ENCODE data around the gene TLNRD1.

The TLNRD1 gene

GRCh38 chr15:81026836-81027599 lies 26.3 kb downstream of the TLNRD1 start:
- DNase-seq (ENCODE audit: low read depth, low spot score): no peak

- DNase-seq (ENCODE audit: low read depth, low spot score): no peak
These were observed 28.9 kb downstream of the TLNRD1 start for GRCh38 chr15:81029414-81030300.

DNA sequence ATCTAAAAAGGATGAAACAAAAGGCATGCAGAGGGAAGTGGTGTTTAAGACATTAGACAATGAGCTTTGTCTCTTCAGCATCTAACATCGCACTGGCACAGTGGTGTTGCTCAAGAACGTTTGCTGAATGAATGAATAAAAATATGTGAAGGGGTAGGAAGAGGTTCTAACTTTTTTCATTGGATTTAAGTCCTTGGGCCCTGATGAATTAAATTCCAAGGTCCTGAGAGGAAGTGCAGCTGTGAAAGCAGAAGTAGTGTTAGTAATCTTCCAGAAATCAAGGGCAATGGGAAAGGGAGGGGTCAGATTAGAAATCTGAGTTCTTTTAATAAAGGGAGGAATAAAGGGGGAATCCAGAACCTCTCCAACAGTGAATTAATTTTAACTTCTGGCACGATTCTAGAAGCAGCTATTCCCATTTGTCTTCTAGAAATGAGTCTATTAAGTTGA lies 29.6 kb downstream of the TLNRD1 start:
- no peak for DNase-seq (ENCODE audit: low read depth, low spot score)

GRCh38 chr15:81031203-81031602 lies 30.5 kb downstream of the TLNRD1 start:
- DNase-seq (ENCODE audit: low read depth, low spot score): no peak

- DNase-seq (ENCODE audit: low read depth, low spot score): no peak
These were observed 31.6 kb downstream of the TLNRD1 start for GRCh38 chr15:81032355-81032754.

GRCh38 chr15:81032818-81033217 lies 32.1 kb downstream of the TLNRD1 start:
- no peak for DNase-seq (ENCODE audit: low read depth, low spot score)

DNA sequence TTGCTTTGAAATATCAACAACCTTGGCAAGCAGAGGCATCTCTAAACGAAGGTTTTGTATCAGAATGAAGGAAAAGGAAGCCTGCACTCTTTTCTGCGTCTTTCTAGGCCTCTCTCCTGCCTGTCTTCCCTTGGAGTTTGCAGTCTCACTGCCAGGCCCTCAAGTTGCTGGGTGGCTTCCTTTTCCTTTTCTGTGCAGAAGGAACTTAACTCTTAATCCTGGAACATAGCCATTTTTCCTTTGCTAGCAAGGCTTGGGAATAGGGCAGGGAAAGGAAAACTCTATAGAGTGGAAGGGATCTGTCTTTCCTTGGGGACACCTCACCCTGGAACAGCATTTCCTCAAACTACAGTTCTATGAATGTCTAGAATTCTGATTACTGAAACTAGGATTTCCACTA lies 32.8 kb downstream of the TLNRD1 start:
- DNase-seq (ENCODE audit: low read depth, low spot score): no peak

DNA sequence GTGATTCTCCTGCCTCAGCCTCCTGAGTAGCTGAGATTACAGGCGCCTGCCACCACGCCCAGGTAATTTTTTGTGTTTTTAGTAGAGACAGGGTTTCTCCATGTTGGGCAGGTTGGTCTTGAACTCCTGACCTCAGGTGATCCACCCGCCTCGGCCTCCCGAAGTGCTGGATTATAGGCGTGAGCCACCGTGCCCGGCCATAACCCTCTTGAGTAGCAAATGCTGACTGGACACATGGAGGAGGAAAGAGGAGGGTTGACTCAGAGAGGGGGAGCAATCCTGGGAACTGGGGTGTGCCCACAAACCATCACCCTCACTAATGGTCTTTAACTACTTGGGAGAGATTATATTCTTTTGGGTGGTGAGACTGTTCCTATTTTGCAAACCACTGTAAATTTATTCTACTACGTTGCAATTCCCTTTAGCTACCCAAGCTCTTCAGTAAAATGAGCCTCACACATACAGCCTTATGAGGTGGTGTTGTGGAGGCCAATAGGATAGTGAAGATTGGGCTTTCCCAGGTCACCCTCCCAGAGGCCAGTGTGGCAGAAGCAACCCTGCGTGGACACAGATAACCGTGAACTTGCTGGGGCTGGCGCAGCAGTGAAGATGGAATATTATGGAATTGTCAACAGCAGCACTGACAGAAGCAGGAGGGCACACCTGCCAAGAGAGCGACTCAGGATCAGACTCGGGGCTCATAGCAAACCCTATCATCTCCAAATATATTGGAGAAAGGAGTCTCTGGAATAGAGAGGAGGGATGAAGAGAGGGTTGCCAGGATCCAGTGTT lies 37.4 kb downstream of the TLNRD1 start:
- no peak for DNase-seq (ENCODE audit: low read depth, low spot score)

DNA sequence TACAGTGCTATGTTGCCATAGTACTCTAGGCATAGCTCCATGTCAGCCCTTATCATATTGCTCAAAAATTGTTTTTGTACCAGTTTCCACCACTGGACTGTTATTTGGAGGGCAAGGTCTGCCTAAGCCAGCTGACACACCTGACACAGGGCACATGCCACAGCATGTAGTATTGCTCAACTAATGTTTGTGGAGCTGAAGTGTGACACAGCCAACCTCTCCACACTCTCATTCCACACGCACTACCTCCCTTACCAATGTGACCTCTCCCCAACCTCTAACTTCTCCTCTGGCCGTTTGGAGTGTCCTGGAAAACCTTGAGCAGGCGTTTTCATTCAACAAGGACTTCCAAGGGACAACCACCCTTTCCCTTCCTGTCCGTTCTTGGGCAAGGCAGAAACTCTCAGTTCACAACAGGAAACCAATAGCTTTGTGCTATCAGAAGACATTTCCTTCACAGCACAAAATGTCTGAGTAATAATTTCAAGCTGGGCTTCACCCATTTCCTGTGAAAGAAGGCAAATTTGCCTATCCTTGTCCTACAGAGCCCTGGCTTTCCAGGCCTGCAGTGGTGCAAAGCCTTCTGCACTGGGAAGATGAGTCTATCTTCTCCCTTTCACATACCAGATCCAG lies 38.4 kb downstream of the TLNRD1 start:
- DNase-seq (ENCODE audit: low read depth, low spot score): no peak

- DNase-seq (ENCODE audit: low read depth, low spot score): no peak
These were observed 40.0 kb downstream of the TLNRD1 start for GRCh38 chr15:81040757-81041156.

- DNase-seq (ENCODE audit: low read depth, low spot score): no peak
These were observed 42.7 kb downstream of the TLNRD1 start for GRCh38 chr15:81043281-81043934.

DNA sequence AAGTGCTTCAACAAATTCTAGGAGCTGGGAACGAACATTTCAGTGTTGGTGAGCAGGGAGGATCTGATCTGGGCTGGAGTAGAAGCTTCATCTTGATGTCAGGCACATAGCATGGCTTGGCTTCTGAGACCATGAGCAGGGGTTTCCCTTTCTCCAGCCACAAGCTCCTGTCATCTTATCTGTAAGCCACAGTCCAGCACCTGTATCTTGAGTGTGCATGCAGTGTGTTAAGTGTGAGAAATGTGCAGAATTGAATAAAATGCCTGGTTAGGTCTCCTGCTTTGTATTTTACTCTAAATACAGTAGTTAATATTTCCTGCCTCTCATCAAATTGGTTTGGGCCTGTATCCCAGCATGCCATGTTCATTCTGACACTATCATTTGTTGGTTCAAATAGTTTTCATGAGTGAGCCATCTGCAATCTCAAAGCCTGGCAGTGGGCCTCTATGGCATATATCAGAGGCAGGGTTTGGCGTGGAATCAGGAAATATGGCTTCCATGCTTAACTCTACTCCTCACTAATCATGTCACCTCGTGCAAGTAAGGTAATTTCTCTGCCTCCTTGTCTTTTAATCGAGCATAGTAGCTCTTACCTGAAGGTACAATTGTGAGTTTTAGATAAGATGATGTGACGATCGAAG lies 43.3 kb downstream of the TLNRD1 start:
- DNase-seq (ENCODE audit: low read depth, low spot score): no peak

DNA sequence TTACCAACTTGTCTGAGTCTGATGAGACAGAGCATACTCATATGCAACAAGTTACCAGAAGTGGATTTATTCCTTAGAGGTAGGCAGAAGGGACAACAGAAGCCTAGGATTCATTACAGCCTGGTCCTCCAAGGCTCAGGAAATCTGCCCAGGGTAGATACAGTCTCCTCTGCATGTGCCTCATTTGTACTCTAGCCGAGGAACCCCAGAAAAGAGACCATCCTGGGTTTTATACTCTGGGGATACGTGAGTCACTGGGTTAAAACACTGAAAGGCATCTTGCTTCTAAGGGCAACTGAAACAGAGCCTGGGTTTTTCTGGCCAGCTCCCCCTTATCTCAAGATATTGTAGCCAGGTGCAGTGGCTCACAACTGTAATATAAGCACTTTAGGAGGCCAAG lies 45.6 kb downstream of the TLNRD1 start:
- no peak for DNase-seq (ENCODE audit: low read depth, low spot score)

GRCh38 chr15:81047928-81048327 lies 47.2 kb downstream of the TLNRD1 start:
- no peak for DNase-seq (ENCODE audit: low read depth, low spot score)

DNA sequence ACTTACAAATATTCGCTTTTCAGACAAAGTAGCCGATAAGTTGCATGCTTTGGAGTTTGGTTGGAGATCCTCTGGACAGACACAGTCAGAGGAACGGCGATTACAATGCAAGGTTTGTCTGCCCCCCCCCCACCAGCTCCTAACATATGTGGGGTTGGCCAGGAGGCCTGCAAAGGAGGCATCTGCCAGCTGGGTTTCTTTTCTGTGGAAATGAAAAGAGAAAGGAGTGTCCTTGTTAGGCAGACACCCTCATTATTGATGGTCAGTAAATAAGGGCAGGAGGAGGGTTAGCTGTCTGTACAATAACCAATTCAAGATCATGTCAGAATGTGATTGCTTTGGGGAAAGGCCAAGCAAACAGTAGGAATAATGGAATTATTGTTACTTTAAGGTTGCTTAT lies 49.1 kb downstream of the TLNRD1 start:
- no peak for DNase-seq (ENCODE audit: low read depth, low spot score)

- no peak for DNase-seq (ENCODE audit: low read depth, low spot score)
These were observed 49.5 kb downstream of the TLNRD1 start for GRCh38 chr15:81050259-81050658.

DNA sequence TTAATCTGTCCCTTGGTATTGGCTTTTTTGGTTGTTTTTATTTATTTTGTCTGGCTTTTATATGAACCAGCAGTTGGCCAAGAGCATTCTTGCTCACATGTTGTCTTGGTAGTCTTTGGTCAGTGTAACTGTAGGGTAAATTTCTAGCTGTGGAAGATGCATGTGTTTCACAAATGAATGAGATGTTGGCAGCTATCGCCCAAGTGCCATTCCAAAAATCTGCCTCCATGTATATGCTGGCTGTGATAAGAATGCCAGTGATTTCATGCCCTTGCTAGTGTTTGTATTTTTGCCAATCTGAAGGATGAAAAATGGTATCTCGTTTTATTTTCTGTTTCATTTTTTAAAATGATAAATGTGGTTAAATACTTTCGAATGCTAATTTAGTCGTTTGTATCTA lies 50.1 kb downstream of the TLNRD1 start:
- DNase-seq (ENCODE audit: low read depth, low spot score): no peak

DNA sequence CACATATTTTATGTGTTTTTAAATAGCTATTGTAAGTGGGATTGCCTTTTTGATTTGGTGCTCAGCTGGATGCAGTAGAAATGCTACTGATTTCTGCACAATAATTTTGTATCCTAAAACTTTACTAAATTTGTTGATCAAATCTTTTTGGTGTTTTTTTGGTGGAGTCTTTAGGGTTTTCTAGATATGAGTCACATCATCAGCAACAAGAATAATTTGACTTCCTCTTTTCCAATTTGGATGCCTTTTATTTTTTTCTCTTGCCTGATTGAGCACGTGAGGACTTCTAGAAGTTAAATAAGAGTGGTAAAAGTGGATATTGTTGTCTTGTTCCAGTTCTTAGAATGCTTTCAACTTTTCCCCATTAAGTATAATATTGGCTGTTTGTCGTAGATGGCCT lies 51.3 kb downstream of the TLNRD1 start:
- DNase-seq (ENCODE audit: low read depth, low spot score): no peak

DNA sequence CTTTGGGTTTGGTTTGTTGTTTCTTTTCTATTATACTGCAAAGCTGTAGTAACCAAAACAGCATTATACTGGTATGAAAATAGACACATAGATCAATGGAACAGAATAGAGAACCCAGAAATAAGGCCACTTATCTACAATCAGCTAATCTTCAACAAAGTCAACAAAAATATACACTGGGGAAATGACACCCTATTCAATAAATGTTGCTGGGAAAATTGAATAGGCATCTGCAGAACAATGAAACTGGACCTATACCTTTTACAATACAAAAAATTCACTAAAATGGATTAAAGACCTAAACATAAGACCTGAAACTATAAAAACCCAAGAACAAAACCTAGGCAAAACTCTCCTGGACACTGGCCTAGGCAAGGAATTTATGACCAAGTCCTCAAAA lies 52.9 kb downstream of the TLNRD1 start:
- DNase-seq (ENCODE audit: low read depth, low spot score): no peak

DNA sequence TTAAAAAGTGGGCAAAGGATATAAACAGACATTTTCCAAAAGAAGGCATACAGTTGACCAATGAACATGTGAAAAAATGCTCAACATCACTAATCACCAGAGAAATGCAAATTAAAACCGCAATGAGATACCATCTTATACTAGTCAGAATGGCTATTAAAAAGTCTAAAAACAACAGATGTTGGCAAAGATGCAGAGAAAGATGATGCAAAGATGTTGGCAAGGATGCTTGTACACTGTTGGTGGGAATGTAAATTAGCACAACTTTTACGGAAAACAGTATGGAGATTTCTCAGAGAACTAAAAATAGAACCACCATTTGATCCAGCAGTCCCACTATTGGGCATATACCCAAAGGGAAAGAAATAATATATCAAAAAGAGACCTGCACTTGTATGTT lies 53.5 kb downstream of the TLNRD1 start:
- no peak for DNase-seq (ENCODE audit: low read depth, low spot score)

Measured in iPS DF 19.7 (cell line).